ENCODE data around the gene LPIN1.
A peak's percentile ranks its signal among the peaks of the same experiment; 100 is the strongest.
"Not testable (repeated sequence)": the region's sequence is repeated elsewhere in the genome, so short reads cannot be mapped to it uniquely, and the experiment has no call there.

Gene LPIN1

DNA sequence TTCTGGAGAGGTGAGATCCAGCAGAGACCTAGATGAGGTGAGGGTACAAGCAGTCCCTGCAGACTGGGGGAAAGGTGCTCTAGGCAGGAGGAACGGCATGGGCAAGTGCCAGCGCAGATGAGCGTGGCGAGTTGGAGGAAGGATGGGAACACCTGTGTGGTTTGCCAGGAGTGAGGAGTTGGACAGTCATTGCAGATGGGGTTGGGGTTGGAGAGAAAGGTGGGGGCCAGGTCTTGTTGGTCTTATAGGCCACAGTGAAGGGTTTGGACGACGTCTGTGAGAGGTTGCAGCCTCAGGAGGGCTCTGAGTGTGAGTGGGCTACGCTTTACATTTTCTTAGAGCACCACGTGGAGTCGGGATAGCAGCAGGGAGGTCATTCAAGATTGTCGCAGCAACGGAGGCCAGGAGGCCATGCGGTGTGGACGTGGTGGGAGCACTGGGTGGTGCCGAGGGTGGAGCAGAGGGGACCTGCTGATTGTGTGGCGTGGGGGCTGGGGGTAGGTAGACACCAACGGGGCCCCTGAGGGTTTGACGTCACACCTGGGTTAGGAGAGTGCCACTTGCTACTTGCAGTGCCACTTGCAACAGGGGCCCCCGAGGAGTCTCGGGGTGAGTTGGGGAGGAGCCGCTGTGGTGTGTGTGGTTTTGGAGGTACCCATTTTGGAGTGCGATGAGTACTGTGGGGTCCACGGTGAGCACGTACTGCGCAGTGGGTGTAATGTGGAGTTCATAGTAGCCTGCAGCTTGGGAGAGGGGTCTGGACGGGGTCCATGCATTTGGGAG lies 66.2 kb downstream of the LPIN1 start:
- DNase-seq (ENCODE audit: low read depth): no peak

DNA sequence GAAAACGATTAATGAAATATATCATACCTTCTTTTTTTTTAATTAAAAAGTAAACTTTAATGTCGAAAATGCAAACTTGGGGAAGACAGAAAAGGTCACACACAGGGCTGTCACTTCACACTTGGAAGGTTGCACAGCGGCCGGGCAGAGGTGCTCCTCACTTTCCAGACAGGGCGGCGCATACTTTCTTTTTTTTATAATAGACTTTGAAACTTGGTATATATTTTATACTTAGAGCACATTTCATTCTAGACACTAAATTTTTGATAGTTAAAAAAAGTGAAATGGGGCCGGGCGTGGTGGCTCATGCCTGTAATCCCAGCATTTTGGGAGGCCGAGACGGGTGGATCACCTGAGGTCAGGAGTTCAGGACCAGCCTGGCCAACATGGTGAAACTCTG lies 66.9 kb downstream of the LPIN1 start:
- DNase-seq (ENCODE audit: low read depth): not testable (repeated sequence)

GRCh38 chr2:11813951-11814350 lies 67.5 kb downstream of the LPIN1 start:
- no peak for DNase-seq (ENCODE audit: low read depth)

DNA sequence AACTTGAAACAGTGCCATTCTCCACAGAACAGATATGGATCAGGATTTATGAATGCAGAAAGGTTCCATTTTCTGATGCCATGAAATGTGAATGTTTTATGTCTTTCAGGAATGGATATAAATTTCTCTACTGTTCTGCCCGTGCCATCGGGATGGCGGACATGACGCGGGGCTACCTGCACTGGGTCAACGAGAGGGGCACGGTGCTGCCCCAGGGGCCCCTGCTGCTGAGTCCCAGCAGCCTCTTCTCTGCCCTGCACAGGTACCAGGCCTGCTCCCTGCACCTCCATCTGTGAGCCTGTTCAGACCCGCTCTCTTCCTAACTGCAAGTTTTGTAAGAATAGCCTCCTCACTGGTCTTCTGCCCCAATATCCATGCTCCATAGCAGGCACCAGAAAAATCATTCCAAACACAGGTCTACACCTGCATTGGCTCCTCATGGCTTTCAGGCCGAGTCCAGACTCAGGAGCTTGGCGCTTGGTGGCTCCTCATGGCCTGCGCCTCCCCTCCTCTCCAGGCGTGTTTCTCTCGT lies 68.6 kb downstream of the LPIN1 start:
- no peak for DNase-seq (ENCODE audit: low read depth)

GRCh38 chr2:11816935-11817334 lies 70.5 kb downstream of the LPIN1 start:
- DNase-seq (ENCODE audit: low read depth): not testable (repeated sequence)

DNA sequence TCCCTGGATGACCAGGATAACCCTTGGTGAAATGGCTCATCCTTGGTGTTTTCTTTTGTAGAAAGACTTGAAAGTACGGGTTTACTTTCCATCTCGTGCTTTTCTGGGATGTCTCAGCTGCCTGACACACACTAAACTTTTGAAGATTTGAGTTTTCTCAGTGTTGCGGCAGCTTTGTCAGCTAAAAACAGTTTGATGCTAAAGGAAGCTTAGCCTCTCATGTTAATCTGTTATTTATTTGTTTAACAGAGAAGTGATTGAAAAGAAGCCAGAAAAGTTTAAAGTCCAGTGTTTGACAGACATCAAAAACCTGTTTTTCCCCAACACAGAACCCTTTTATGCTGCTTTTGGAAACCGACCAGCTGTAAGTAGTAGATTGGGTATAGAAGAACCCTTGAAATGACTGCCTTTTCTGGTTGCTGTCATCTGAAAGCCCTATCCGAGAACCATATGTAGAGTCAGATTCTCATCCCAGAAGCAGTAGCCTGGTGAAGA lies 72.8 kb downstream of the LPIN1 start:
- DNase-seq (ENCODE audit: low read depth): no peak

GRCh38 chr2:11820650-11821049 lies 74.2 kb downstream of the LPIN1 start:
- DNase-seq (ENCODE audit: low read depth): no peak

DNA sequence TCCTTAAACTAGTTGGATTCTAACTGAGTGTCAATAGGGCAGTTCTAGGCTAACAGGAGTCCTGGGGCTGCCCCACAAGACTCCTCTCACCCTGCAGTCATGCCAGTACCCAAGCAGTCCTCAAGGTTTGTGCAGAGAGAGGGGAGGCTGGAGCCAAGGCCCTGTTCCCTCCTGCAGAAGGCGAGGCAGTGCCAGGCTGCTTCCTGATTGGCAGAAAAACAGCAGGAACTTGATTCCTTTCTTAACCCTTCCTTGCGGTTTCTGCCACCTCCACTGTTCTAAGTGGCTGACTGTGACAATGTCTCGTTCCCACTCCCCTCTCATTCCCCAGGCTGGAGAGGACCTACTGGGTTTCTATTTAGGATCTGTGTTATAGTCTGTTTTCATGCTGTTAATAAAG lies 75.3 kb downstream of the LPIN1 start:
- DNase-seq (ENCODE audit: low read depth): no peak

- not testable (repeated sequence) for DNase-seq (ENCODE audit: low read depth)
Measured at GRCh38 chr2:11822359-11822745, 75.9 kb downstream of the LPIN1 start.

GRCh38 chr2:11822746-11823451 lies 76.5 kb downstream of the LPIN1 start:
- DNase-seq (ENCODE audit: low read depth): no peak

DNA sequence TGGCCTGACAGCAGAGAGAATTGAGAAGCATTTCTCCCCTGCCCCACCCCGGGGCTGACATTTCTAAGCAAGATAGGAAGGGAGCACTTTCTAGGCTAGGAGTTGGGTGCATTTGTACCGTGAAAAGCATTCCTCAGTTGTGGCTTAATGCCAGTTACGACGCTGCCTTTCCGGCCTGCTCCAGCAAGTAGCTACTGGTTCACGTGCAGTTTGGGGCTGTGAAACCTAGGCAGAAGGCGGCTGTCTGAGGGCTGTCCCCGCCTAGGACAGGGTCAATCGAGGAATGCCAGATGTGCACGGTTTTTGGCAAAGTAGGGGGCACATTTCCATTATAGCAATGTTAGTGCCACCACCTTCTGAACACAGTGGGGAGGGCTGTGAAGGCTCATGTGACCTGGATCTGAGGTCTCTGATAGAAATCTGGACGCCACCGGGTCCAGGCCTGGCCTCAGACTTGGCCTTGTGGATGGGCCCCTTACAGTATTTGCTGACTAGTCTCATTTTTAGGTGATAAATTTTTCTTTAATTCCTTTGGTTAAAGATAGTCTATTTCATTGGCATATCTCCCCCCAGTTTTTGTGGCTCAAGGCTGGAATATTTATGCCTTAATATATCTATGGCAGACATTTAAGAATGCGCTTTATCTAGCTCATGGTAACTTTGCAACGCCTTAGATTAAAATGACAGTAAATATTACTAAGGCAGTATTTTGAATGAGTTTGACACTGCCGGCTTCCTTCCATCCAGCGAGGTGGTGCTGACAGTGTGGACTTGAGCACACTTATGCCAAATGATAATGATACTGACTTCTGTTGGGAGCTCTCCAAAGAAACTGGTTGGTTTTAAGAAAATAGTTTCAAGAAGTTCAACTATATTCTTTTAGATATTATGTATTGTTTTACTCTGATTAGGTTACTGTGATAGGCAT lies 78.7 kb downstream of the LPIN1 start:
- DNase-seq (ENCODE audit: low read depth): no peak

GRCh38 chr2:11827547-11827946 lies 81.1 kb downstream of the LPIN1 start:
- peak; percentile 30 for DNase-seq (ENCODE audit: low read depth)

DNA sequence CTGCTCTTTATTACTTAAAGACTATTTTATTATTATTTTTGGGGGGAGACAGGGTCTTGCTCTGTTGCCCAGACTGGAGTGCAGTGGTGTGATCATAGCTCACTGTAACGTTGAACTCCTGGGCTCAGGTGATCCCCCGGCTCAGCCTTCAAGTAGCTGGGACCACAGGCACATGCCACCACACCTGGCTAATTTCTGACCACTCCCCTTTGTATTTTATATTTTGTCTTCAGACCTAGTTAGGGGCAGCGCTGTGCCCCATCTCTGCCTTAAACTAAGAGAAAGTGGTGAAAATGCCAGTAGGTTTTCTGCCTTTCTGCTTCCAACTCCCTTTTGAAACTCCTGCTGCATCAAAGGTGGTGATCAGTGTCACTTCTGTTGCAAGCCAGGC lies 82.5 kb downstream of the LPIN1 start:
- no peak for DNase-seq (ENCODE audit: low read depth)

DNA sequence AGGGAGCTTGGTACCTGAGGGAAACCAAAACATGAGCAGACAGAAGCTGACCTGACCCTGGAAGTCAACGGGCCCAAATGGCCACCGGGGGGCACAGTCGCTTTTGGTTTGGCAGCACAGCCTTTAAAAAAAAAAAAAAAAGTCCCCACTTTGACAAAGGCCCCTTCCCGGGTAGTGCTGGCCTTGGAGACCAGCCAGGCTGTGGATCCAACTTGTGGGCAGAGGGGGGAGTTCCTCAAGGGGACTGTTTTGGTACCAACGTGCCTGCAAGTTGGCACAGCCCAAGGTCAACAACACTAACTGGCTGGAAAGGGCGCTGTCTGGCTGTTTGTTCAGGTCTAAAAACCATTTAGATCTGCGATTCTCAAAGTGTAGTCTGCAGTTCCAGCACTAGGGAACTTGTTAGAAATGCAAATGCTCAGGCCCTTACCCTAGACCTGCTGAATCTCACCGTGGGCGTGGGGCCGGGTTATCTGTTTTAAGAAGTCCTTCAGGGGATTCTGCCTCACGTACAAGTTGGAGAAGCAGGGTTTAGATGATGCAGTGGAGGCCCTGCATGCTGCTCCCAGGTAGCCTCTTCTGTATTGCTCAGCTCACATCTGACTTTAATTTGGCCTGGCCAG lies 83.0 kb downstream of the LPIN1 start:
- peak; percentile 51 for DNase-seq (ENCODE audit: low read depth)

DNA sequence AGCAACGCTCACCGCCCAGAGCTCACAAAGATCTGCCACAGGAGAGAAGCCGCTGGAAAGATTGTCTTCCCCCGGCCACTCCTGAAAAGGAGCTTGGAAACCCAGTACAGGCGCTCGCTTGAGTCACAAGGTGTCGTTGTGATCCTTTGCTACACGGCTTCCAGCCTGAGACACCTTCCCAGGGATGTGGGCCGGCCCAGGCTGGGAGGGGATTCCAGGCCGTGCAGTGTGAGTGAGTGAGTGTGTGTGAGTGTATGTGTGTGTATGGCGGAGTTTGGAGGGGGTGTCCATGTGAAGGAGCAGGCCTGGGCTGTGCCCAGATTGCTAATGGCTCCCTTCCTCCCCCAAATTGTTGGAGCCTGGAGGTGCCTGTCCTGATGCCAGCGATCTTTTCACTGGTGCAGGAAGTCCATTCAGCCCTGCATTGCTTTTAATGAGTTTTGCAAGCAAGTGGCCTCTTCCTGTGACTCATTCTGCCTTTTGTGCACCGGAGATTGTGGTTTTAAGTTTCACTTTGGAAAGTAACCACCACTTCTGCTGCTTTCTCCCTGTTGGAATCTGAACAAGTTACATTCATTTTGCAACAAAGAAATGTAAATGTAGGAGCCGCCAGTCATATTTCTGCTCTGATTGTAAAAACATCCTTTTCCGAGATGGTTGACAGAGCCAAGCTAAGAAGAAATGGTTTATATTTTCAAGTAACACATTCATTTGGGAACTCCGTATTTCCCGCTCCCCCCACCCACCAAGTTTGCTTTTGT lies 83.7 kb downstream of the LPIN1 start:
- peak; percentile 29 for DNase-seq (ENCODE audit: low read depth)

DNA sequence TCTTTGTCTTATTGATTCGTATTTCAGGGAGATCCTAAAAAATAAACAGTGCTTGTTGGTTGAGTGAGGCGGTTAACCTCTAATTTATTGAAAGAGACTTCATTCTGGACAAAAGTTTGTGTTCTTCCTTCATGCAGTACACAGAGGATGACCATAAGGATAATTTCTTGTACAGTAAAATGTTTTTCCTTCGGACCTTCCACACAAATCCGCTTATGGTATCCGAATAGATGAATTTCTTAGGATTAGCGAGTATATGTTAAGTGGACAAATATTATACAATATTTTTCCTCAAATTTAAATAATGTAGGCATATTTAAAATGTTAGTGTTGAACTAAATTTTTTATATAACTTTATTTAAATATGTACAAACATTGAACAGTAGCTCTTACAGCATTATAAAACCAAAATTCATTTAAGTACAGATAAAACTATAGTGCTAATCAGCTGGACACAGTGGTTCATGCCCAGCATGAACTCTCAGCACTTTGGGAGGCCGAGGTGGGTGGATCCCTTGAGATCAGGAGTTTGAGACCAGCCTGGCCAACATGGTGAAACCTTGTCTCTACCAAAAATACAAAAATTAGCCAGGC lies 84.4 kb downstream of the LPIN1 start:
- no peak for DNase-seq (ENCODE audit: low read depth)

DNA sequence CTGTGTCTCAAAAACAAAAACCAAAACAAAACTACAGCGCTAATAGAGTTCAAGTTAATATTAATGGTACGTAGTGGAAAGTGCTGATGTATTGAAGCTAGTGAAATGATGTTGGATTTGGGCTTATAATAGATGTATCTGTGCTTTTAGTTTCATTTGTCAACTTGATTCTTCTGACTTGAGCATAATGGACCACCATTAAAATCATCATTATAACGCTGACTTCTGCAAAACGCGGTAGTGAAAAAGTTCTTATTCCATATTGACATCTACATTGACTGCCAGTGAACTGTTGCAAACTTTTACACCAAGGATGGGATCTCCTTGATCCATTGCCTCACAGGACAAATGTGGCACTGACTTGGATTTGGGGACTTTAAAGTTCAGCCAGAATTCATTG lies 85.0 kb downstream of the LPIN1 start:
- no peak for DNase-seq (ENCODE audit: low read depth)

GRCh38 chr2:11832531-11832930 lies 86.1 kb downstream of the LPIN1 start:
- no peak for DNase-seq (ENCODE audit: low read depth)

DNA sequence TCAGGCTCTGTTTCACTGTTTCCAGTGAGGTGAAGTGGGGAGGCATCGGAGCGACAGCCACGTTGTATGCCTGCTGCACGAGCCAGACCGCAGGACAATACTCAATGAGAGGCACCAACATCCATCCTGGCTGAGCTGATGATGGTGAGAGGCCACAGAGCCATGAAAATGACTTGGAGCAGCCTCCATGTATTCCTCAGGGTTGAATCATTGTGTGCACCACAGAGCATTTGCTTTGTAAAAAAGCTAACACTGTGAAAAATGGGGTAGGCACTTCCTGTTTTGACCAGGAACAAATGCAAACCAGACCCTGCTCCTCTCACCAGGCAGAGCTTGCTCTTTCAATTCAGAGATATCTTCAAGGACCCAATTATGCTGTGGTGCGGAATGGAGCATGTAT lies 87.2 kb downstream of the LPIN1 start:
- no peak for DNase-seq (ENCODE audit: low read depth)

- no peak for DNase-seq (ENCODE audit: low read depth)
Measured at GRCh38 chr2:11835403-11835802, 89.0 kb downstream of the LPIN1 start.

Data from activated T-cell treated with anti-CD3 and anti-CD28 coated beads for 48 hours (primary cell).